OCI-LY3 (cell line): ENCODE results near the gene GTPBP6.

Source experiments
- H2AFZ ChIP-seq: fragments of 200-600, 300-600 bp; shearing (Covaris generic); 2 replicates; pipeline ENCODE4 v1.6.0; 2014; ENCODE audit warnings: antibody characterized with exemption, low read depth, low read length
- H3K27ac ChIP-seq: fragments of 200-600, 300-600 bp; sonication (generic); 2 replicates; pipeline ENCODE4 v1.5.1; 2014; ENCODE audit warnings: mild to moderate bottlenecking, low read length, moderate library complexity, mixed read lengths
- H3K27me3 ChIP-seq: fragments of 200-600, 300-600 bp; sonication (generic); 2 replicates; pipeline ENCODE4 v1.6.1; 2014; ENCODE audit warnings: low read depth, low read length, mixed read lengths
- H3K36me3 ChIP-seq: fragments of 200-600, 300-600 bp; sonication (generic); replicated peaks from 2 replicates; pipeline ENCODE3; 2014; ENCODE audit warnings: low read depth, low read length, mixed read lengths
- H3K4me1 ChIP-seq: fragments of 300-600, 200-600 bp; sonication (generic); 2 replicates; pipeline ENCODE4 v1.6.1; 2014; ENCODE audit warnings: low read length, mixed read lengths
- H3K4me2 ChIP-seq: fragments of 200-600, 300-600 bp; sonication (generic); 2 replicates; pipeline ENCODE4 v1.6.1; 2014; ENCODE audit warnings: low read length, mixed read lengths
- H3K4me3 ChIP-seq: fragments of 300-600, 200-600 bp; sonication (generic); 2 replicates; pipeline ENCODE4 v1.5.1; 2014; ENCODE audit warnings: antibody characterized with exemption, mild to moderate bottlenecking, low read length, moderate library complexity
- H3K79me2 ChIP-seq: fragments of 300-600, 200-600 bp; shearing (Covaris generic); 2 replicates; pipeline ENCODE4 v1.6.1; 2014; ENCODE audit warnings: mild to moderate bottlenecking, low read length, mixed read lengths
- H3K9ac ChIP-seq: fragments of 300-600, 200-600 bp; shearing (Covaris generic); 2 replicates; pipeline ENCODE4 v1.6.0; 2014; ENCODE audit warnings: mild to moderate bottlenecking, low read length, moderate library complexity
- H3K9me3 ChIP-seq: fragments of 200-600, 300-600 bp; shearing (Covaris generic); 2 replicates; pipeline ENCODE4 v1.6.1; 2014; ENCODE audit warnings: low read length, mixed read lengths; ENCODE audit not compliant: insufficient read depth
- H4K20me1 ChIP-seq: fragments of 200-600, 300-600 bp; sonication (generic); 2 replicates; pipeline ENCODE4 v1.6.1; 2016; ENCODE audit warnings: low read length, mixed read lengths; ENCODE audit not compliant: insufficient read depth
- EZH2phosphoT487 ChIP-seq: fragments of 200-600 bp; shearing (Covaris generic); IDR thresholded peaks from 2 replicates; pipeline ENCODE4 v1.6.1; 2018; ENCODE audit warnings: antibody characterized with exemption, mixed run types, low read depth
- TF ChIP-seq, protein P1 (sequence below): fragments of 200-600, 300-600 bp; sonication (generic); IDR thresholded peaks from 2 replicates; pipeline ENCODE4 v1.5.1; 2014; ENCODE audit warnings: antibody characterized with exemption, low read length, low read depth

GTPBP6 gene

DNA sequence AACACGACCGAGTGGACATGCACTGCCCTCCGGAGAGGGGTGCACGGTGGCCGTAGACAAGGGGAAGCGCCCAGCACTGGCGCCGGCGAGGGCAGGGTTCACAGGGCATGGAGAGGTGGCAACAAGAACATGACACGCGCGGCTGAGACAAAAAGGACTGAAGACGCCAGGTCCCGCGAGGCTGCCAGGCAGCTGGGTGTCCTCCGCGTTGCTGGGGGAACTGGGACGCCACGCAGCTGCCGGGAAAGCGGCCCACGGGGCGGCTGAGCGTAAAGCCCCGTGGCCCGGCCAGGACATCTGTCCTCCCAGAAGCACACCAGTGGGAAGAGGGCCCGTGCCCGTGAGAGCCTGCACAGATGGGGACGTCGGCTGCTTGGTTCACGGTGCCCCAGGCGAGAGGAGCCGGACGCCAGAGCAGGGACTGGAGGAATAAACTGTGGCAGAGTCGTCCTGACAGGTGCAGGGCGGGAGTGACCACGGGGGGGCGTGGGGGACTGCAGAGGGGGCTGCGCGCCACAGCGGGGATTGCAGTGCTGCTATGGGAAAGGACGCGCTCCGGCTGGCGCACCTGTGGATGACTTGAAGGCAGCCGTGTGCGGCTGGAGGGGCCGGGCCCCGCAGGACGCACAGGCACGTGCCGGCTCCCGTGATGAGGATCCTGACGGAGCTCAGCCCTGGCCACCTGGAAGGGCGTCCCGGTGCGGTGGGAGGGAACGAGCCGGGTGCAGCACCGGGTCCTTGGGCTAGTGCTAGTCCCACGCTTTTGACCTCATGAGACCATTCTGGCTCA is 32.1 kb upstream of the GTPBP6 start:
- Histone ChIP-seq H3K27ac (no peak overlapping the region), H3K9ac (no peak overlapping the region), H3K36me3 (peaks cover 25% of the 10 kb centered on the region), H2AFZ (no peak overlapping the region), H4K20me1 (no peaks in the 10 kb centered on the region), H3K27me3 (no peaks in the 10 kb centered on the region), H3K4me3 (no peak overlapping the region), H3K4me1 (no peaks in the 10 kb centered on the region), H3K9me3 (no peaks in the 10 kb centered on the region), H3K4me2 (no peak overlapping the region), H3K79me2 (no peaks in the 10 kb centered on the region; the same call in 1 of the 2 replicates)
- TF ChIP-seq EZH2phosphoT487, result no peak
- TF ChIP-seq, protein P1, sequence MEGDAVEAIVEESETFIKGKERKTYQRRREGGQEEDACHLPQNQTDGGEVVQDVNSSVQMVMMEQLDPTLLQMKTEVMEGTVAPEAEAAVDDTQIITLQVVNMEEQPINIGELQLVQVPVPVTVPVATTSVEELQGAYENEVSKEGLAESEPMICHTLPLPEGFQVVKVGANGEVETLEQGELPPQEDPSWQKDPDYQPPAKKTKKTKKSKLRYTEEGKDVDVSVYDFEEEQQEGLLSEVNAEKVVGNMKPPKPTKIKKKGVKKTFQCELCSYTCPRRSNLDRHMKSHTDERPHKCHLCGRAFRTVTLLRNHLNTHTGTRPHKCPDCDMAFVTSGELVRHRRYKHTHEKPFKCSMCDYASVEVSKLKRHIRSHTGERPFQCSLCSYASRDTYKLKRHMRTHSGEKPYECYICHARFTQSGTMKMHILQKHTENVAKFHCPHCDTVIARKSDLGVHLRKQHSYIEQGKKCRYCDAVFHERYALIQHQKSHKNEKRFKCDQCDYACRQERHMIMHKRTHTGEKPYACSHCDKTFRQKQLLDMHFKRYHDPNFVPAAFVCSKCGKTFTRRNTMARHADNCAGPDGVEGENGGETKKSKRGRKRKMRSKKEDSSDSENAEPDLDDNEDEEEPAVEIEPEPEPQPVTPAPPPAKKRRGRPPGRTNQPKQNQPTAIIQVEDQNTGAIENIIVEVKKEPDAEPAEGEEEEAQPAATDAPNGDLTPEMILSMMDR, result no peak

DNA sequence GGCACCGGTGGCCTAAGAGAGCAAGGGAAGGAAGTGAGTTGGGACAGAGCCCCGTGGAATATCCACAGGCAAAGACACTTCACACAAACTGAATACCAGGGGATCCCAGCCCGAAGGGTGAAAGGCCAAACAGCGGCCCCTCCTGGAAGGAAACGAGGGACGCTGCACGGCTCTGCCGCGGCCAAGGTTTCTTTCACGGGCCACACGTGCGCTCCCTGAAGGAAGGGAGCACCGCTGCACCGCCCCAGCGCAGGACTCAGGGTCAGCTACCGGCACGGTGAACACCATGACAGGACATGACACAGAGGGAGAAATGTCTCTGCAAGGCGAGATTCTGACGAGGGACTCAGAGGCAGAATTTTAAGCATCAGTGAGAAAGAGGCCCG is 31.5 kb upstream of the GTPBP6 start:
- Histone ChIP-seq H3K4me3 (no peak overlapping the region), H3K9ac (no peak overlapping the region), H3K27me3 (no peaks in the 10 kb centered on the region), H3K79me2 (no peaks in the 10 kb centered on the region; the same call in 1 of the 2 replicates), H3K9me3 (no peaks in the 10 kb centered on the region), H3K36me3 (peaks cover 26% of the 10 kb centered on the region), H3K27ac (no peak overlapping the region), H4K20me1 (no peaks in the 10 kb centered on the region), H2AFZ (no peak overlapping the region), H3K4me1 (no peaks in the 10 kb centered on the region), H3K4me2 (no peak overlapping the region)
- TF ChIP-seq, protein P1, result no peak
- TF ChIP-seq EZH2phosphoT487, result no peak

DNA sequence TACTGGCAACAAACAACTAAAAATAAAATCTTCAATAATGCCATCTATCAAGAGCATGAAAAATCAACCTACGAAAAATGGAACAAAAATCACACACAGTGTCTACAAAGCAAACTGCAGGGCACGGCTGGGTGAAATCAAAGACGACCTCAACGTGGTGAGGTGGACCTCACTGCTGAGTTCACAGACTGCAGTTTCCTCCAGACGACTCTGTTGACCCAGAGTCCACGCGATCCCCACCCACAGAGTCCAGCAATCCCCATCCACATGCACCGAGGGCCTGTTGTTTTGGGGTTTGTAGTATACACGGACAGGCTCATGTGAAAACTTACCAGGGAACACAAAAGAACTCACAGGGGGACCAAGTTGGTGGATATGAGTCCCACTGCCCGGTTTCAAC is 31.1 kb upstream of the GTPBP6 start:
- TF ChIP-seq, protein P1, result no peak
- TF ChIP-seq EZH2phosphoT487, result no peak
- Histone ChIP-seq H3K27ac (no peak overlapping the region), H3K9ac (no peak overlapping the region), H3K36me3 (peaks cover 30% of the 10 kb centered on the region), H3K9me3 (no peaks in the 10 kb centered on the region), H4K20me1 (no peaks in the 10 kb centered on the region), H3K4me3 (no peak overlapping the region), H2AFZ (no peak overlapping the region), H3K4me2 (no peak overlapping the region), H3K79me2 (no peaks in the 10 kb centered on the region; the same call in 1 of the 2 replicates), H3K4me1 (no peaks in the 10 kb centered on the region), H3K27me3 (no peaks in the 10 kb centered on the region)

DNA sequence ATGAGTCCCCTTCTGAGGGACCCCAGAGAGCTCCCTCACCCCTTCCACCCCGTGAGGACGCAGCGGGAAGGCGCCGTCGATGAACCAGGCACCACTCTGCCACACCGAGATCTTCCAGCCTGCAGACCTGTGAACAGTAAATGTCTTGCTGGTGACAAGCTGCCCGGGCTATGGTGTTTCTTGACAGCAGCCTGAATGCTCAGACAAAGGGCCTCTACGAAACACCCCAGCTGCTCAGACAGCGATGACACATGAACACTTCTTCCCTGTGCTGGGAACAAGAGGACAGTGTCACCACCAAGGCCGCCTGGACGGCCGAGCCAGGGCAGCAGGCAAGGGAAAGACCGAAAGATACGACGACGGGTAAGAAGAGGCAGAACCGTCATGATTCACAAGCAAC is 30.6 kb upstream of the GTPBP6 start:
- Histone ChIP-seq H3K27me3 (no peaks in the 10 kb centered on the region), H3K4me1 (no peaks in the 10 kb centered on the region), H3K79me2 (no peaks in the 10 kb centered on the region; the same call in 1 of the 2 replicates), H3K9ac (no peak overlapping the region), H4K20me1 (no peaks in the 10 kb centered on the region), H3K9me3 (no peaks in the 10 kb centered on the region), H2AFZ (no peak overlapping the region), H3K4me3 (no peak overlapping the region), H3K4me2 (no peak overlapping the region), H3K36me3 (peaks cover 35% of the 10 kb centered on the region), H3K27ac (no peak overlapping the region)
- no peak for TF ChIP-seq EZH2phosphoT487
- TF ChIP-seq, protein P1, result no peak
